T-cell (primary cell): ENCODE measurements around the gene HECW1. TPM values are rescaled to one million over a fixed set of nuclear protein-coding genes. Genes with fewer than 3 reads are reported as not detected.

ENCODE experiments used
- ATAC-seq, 4 experiments: fragments of 200-7000 bp in 3 of 4; fragments of 150-1000 bp in 1 of 4; cut with Tn5 transposase; replicated peaks in 1 of 4; 1 replicate in 3 of 4; 2 replicates in 1 of 4; pipeline ENCODE4 v1.10.0; 2021; ENCODE audit warnings: moderate library complexity in 3 of 4, mild to moderate bottlenecking in 2 of 4, moderate number of reproducible peaks in 1 of 4
- CTCF ChIA-PET, 2 donors: fragments of 300-600 bp; sonication (Branson Sonifier 250); formaldehyde crosslinking; loops; one replicate each; lab custom pipeline; 2022; ENCODE audit warnings: antibody characterized with exemption in 2 of 2; lab: Charles Lee
- POLR2A ChIA-PET, 2 donors: fragments of 300-600 bp; sonication (Branson Sonifier 250); formaldehyde crosslinking; loops; one replicate each; lab custom pipeline; 2022; ENCODE audit warnings: antibody characterized with exemption in 2 of 2; lab: Charles Lee
- DNase-seq, 35 experiments: peaks; one replicate each; pipeline versions ENCODE4 v3.0.0 to v3.0.0-alpha.2; 2013 to 2023
- H3K27ac ChIP-seq: one replicate; pipeline ENCODE4 v1.5.1; 2013; ENCODE audit warnings: low read length
- H3K27me3 ChIP-seq, 2 experiments: replicated peaks in 1 of 2; 1 replicate in 1 of 2; 2 replicates in 1 of 2; pipeline versions ENCODE4 v1.6.1 to v1.7.0; 2013; ENCODE audit warnings: low read length in 1 of 2, mixed read lengths in 1 of 2; ENCODE audit not compliant: control insufficient read depth in 2 of 2, insufficient read depth in 2 of 2; ENCODE audit errors: extremely low read depth in 1 of 2
- H3K36me3 ChIP-seq, 2 donors: 1 replicate in 1 of 2; 2 replicates in 1 of 2; pipeline versions ENCODE4 v1.6.1 to v1.7.0; 2013; ENCODE audit warnings: low read length in 1 of 2; ENCODE audit not compliant: control insufficient read depth in 2 of 2, insufficient read depth in 1 of 2; ENCODE audit errors: extremely low read depth in 1 of 2
- H3K4me1 ChIP-seq, 2 experiments: 1 replicate in 1 of 2; 2 replicates in 1 of 2; pipeline versions ENCODE4 v1.6.1 to v1.7.0; 2013; ENCODE audit warnings: low read length in 2 of 2, mixed read lengths in 1 of 2; ENCODE audit not compliant: insufficient read depth in 2 of 2, control insufficient read depth in 1 of 2; ENCODE audit errors: extremely low read depth in 1 of 2
- H3K4me3 ChIP-seq, 2 donors: 1 replicate in 1 of 2; 2 replicates in 1 of 2; pipeline versions ENCODE4 v1.5.1 to v1.7.0; 2013; ENCODE audit warnings: mild to moderate bottlenecking in 2 of 2, low read length in 1 of 2, moderate library complexity in 1 of 2; ENCODE audit not compliant: control insufficient read depth in 1 of 2; ENCODE audit errors: extremely low read depth in 1 of 2
- H3K9me3 ChIP-seq: 2 replicates; pipeline ENCODE4 v1.7.0; 2013
- H3K27ac Mint-ChIP-seq, 2 donors: one replicate each; pipeline ENCODE4 v1.8.0; 2020 to 2021; ENCODE audit warnings: mild to moderate bottlenecking in 2 of 2, mixed read lengths in 2 of 2
- H3K27me3 Mint-ChIP-seq, 2 donors: one replicate each; pipeline ENCODE4 v1.8.0; 2021 to 2022; ENCODE audit warnings: mixed read lengths in 2 of 2
- H3K36me3 Mint-ChIP-seq: one replicate; pipeline ENCODE4 v1.8.0; 2021; ENCODE audit warnings: mixed read lengths
- H3K4me1 Mint-ChIP-seq, 3 donors: one replicate each; pipeline ENCODE4 v1.8.0; 2020 to 2022; ENCODE audit warnings: mixed read lengths in 3 of 3, mild to moderate bottlenecking in 1 of 3
- H3K4me3 Mint-ChIP-seq, 3 donors: one replicate each; pipeline ENCODE4 v1.8.0; 2020 to 2022; ENCODE audit warnings: mild to moderate bottlenecking in 3 of 3, mixed read lengths in 3 of 3, moderate library complexity in 3 of 3
- H3K9me3 Mint-ChIP-seq, 3 donors: one replicate each; pipeline ENCODE4 v1.8.0; 2020 to 2022; ENCODE audit warnings: mixed read lengths in 3 of 3
- WGBS: methylation state at CpG from one replicate; pipeline ENCODE4 v1.1.5; 2013; ENCODE audit warnings: missing lambda C conversion rate; ENCODE audit not compliant: insufficient coverage; 5-methylcytosine and 5-hydroxymethylcytosine counted together
- total RNA-seq, 35 experiments: library from RNA in 6 of 35; stranded (reverse) in 6 of 35; fragments of 120-200 nt in 1 of 35; gene quantifications; one replicate each; pipeline versions ENCODE4 v1.2.1 to v1.2.4 and lab custom pipeline; 2013 to 2026

HECW1 gene
- total RNA-seq, 5 donors from 2014 or later (not counting 1 experiment from before 2014, with no cell fraction given): not detected

- H3K27ac ChIP-seq: no peak overlapping the region
- ATAC-seq: no peak
- WGBS: 85% methylated on average over 5 of the region's 9 CpGs
- POLR2A ChIA-PET: no interaction called here
- H3K4me3 ChIP-seq: no peak overlapping the region
- CTCF ChIA-PET: no interaction called here
- H3K9me3 ChIP-seq: no peaks in the 10 kb centered on the region
- no peaks in the 10 kb centered on the region for H3K36me3 ChIP-seq
- H3K4me3 Mint-ChIP-seq: no peak overlapping the region
- H3K4me1 Mint-ChIP-seq: no peaks in the 10 kb centered on the region
- no peak for DNase-seq
- H3K9me3 Mint-ChIP-seq: no peaks in the 10 kb centered on the region
- H3K27ac Mint-ChIP-seq: no peak overlapping the region
- H3K27me3 Mint-ChIP-seq: peaks cover 21 to 31% of the 10 kb centered on the region in 2 donors
- no peaks in the 10 kb centered on the region for H3K4me1 ChIP-seq
- no peaks in the 10 kb centered on the region for H3K27me3 ChIP-seq
- no peaks in the 10 kb centered on the region for H3K36me3 Mint-ChIP-seq
These were observed 35.2 kb upstream of the HECW1 start for GRCh38 chr7:43077285-43077684.

GRCh38 chr7:43077732-43078391, 34.6 kb upstream of the HECW1 start:
- H3K27me3 ChIP-seq: no peaks in the 10 kb centered on the region
- H3K36me3 ChIP-seq: no peaks in the 10 kb centered on the region
- H3K4me1 ChIP-seq: no peaks in the 10 kb centered on the region
- no peaks in the 10 kb centered on the region for H3K9me3 Mint-ChIP-seq
- H3K27ac Mint-ChIP-seq: no peak overlapping the region
- POLR2A ChIA-PET: no interaction called here
- no peaks in the 10 kb centered on the region for H3K9me3 ChIP-seq
- no peaks in the 10 kb centered on the region for H3K36me3 Mint-ChIP-seq
- no peak for DNase-seq
- no peaks in the 10 kb centered on the region for H3K4me1 Mint-ChIP-seq
- H3K27ac ChIP-seq: no peak overlapping the region
- no peak for ATAC-seq
- WGBS: 56% methylated on average over 5 of the region's 7 CpGs
- H3K4me3 Mint-ChIP-seq: no peak overlapping the region
- H3K27me3 Mint-ChIP-seq: peaks cover 24 to 34% of the 10 kb centered on the region in 2 donors
- no peak overlapping the region for H3K4me3 ChIP-seq
- CTCF ChIA-PET: no interaction called here

GRCh38 chr7:43078794-43079193, 33.7 kb upstream of the HECW1 start:
- CTCF ChIA-PET: no interaction called here
- Mint-ChIP-seq H3K9me3 (no peaks in the 10 kb centered on the region), H3K27me3 (peaks cover 24 to 37% of the 10 kb centered on the region in 2 donors), H3K27ac (no peak overlapping the region), H3K4me3 (no peak overlapping the region), H3K4me1 (no peaks in the 10 kb centered on the region), H3K36me3 (no peaks in the 10 kb centered on the region)
- no peaks in the 10 kb centered on the region for H3K36me3 ChIP-seq
- no peaks in the 10 kb centered on the region for H3K27me3 ChIP-seq
- DNase-seq (no peak), ATAC-seq (no peak)
- WGBS: 80% methylated on average over 5 of the region's 6 CpGs
- no peak overlapping the region for H3K4me3 ChIP-seq
- POLR2A ChIA-PET: no interaction called here
- H3K9me3 ChIP-seq: no peaks in the 10 kb centered on the region
- no peaks in the 10 kb centered on the region for H3K4me1 ChIP-seq
- no peak overlapping the region for H3K27ac ChIP-seq

- H3K27me3 ChIP-seq: no peaks in the 10 kb centered on the region
- H3K4me3 ChIP-seq: no peak overlapping the region
- H3K27ac Mint-ChIP-seq: no peak overlapping the region
- CTCF ChIA-PET: no interaction called here
- H3K36me3 Mint-ChIP-seq: no peaks in the 10 kb centered on the region
- no peaks in the 10 kb centered on the region for H3K9me3 Mint-ChIP-seq
- POLR2A ChIA-PET: no interaction called here
- no peak overlapping the region for H3K4me3 Mint-ChIP-seq
- no peak overlapping the region for H3K27ac ChIP-seq
- H3K27me3 Mint-ChIP-seq: peaks cover 34 to 52% of the 10 kb centered on the region in 2 donors
- H3K36me3 ChIP-seq: no peaks in the 10 kb centered on the region
- 86% methylated on average over 3 of the region's 4 CpGs for WGBS
- DNase-seq: no peak
- no peaks in the 10 kb centered on the region for H3K9me3 ChIP-seq
- ATAC-seq: no peak
- H3K4me1 ChIP-seq: no peaks in the 10 kb centered on the region
- H3K4me1 Mint-ChIP-seq: no peaks in the 10 kb centered on the region
These were observed 30.8 kb upstream of the HECW1 start for GRCh38 chr7:43081603-43082002.

GRCh38 chr7:43083106-43083505, 29.3 kb upstream of the HECW1 start:
- no CpG with 5 or more reads among the region's 2 CpGs for WGBS
- Histone ChIP-seq H3K27ac (no peak overlapping the region), H3K4me3 (no peak overlapping the region), H3K9me3 (no peaks in the 10 kb centered on the region), H3K36me3 (no peaks in the 10 kb centered on the region), H3K4me1 (no peaks in the 10 kb centered on the region), H3K27me3 (no peaks in the 10 kb centered on the region)
- POLR2A ChIA-PET: no interaction called here
- DNase-seq (no peak), ATAC-seq (no peak)
- CTCF ChIA-PET: interaction anchor here in 1 of 2 donors (0.7 kb wide), 1 partner anchor 19 kb away, joined by 3 read pairs; no protein-coding TSS in a partner anchor
- H3K36me3 Mint-ChIP-seq: no peaks in the 10 kb centered on the region
- H3K9me3 Mint-ChIP-seq: peaks cover 0 to 7% (median 0%) of the 10 kb centered on the region in 3 donors
- peaks cover 34 to 59% of the 10 kb centered on the region in 2 donors for H3K27me3 Mint-ChIP-seq
- H3K27ac Mint-ChIP-seq: no peak overlapping the region
- H3K4me3 Mint-ChIP-seq: no peak overlapping the region
- no peaks in the 10 kb centered on the region for H3K4me1 Mint-ChIP-seq

- DNase-seq (no peak), ATAC-seq (no peak)
- no peak overlapping the region for H3K27ac Mint-ChIP-seq
- no peaks in the 10 kb centered on the region for H3K4me1 Mint-ChIP-seq
- peaks cover 0 to 2% of the 10 kb centered on the region in 2 experiments for H3K27me3 ChIP-seq
- no peak overlapping the region for H3K4me3 Mint-ChIP-seq
- no peaks in the 10 kb centered on the region for H3K36me3 ChIP-seq
- H3K27ac ChIP-seq: no peak overlapping the region
- no peaks in the 10 kb centered on the region for H3K36me3 Mint-ChIP-seq
- no peaks in the 10 kb centered on the region for H3K9me3 ChIP-seq
- peaks cover 0 to 7% (median 0%) of the 10 kb centered on the region in 3 donors for H3K9me3 Mint-ChIP-seq
- no CpG with 5 or more reads among the region's 2 CpGs for WGBS
- POLR2A ChIA-PET: no interaction called here
- no peaks in the 10 kb centered on the region for H3K4me1 ChIP-seq
- H3K27me3 Mint-ChIP-seq: peaks cover 26 to 53% of the 10 kb centered on the region in 2 donors
- H3K4me3 ChIP-seq: no peak overlapping the region
- CTCF ChIA-PET: interaction anchor here in 1 of 2 donors (0.7 kb wide), 1 partner anchor 128 kb away, joined by 3 read pairs; no protein-coding TSS in a partner anchor
These were observed 27.4 kb upstream of the HECW1 start for GRCh38 chr7:43085017-43085416.
